ENCODE data around the gene KLHL30.

Gene KLHL30

GRCh38 chr2:238145046-238145445 is 6.6 kb downstream of the KLHL30 start:
- H3K4me3 ChIP-seq (ENCODE audit: low read depth, low read length): no peak overlapping the region
- in situ Hi-C loops (cut with HindIII; ENCODE audit: low sequenced_read_pairs): no loop called here
- no peak for DNase-seq (ENCODE audit: low read depth)
- TF ChIP-seq CTCF (IDR thresholded peaks at IDR 0.05; ENCODE audit: low read depth, low read length, missing control alignments): no peak

- no peak for TF ChIP-seq CTCF (IDR thresholded peaks at IDR 0.05; ENCODE audit: low read depth, low read length, missing control alignments)
- DNase-seq (ENCODE audit: low read depth): no peak
- in situ Hi-C loops (cut with HindIII; ENCODE audit: low sequenced_read_pairs): no loop called here
- no peak overlapping the region for H3K4me3 ChIP-seq (ENCODE audit: low read depth, low read length)
These were observed 7.4 kb downstream of the KLHL30 start for GRCh38 chr2:238145851-238146250.

GRCh38 chr2:238146884-238147544 is 8.5 kb downstream of the KLHL30 start:
- H3K4me3 ChIP-seq (ENCODE audit: low read depth, low read length): no peak overlapping the region
- in situ Hi-C loops (cut with HindIII; ENCODE audit: low sequenced_read_pairs): no loop called here
- no peak for TF ChIP-seq CTCF (IDR thresholded peaks at IDR 0.05; ENCODE audit: low read depth, low read length, missing control alignments)
- DNase-seq (ENCODE audit: low read depth): no peak

DNA sequence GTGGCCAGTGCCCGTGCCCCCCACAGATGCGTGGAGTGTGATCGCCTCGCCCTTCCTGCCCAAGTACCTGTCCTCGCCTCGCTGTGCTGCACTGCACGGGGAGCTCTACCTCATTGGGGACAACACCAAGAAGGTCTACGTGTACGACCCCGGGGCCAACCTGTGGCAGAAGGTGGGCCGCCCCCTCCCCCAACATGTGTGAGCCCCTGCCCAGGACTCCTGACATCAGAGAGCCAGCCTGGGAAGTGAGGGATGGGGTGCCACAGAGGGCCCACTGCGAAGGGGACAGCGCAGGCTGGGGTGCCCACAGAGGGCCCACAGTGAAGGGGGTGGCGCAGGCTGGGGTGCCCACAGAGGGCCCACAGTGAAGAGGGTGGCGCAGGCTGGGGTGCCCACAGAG is 10.5 kb downstream of the KLHL30 start:
- no peak overlapping the region for H3K4me3 ChIP-seq (ENCODE audit: low read depth, low read length)
- in situ Hi-C loops (cut with HindIII; ENCODE audit: low sequenced_read_pairs): no loop called here
- TF ChIP-seq CTCF (IDR thresholded peaks at IDR 0.05; ENCODE audit: low read depth, low read length, missing control alignments): no peak
- DNase-seq (ENCODE audit: low read depth): no peak

DNA sequence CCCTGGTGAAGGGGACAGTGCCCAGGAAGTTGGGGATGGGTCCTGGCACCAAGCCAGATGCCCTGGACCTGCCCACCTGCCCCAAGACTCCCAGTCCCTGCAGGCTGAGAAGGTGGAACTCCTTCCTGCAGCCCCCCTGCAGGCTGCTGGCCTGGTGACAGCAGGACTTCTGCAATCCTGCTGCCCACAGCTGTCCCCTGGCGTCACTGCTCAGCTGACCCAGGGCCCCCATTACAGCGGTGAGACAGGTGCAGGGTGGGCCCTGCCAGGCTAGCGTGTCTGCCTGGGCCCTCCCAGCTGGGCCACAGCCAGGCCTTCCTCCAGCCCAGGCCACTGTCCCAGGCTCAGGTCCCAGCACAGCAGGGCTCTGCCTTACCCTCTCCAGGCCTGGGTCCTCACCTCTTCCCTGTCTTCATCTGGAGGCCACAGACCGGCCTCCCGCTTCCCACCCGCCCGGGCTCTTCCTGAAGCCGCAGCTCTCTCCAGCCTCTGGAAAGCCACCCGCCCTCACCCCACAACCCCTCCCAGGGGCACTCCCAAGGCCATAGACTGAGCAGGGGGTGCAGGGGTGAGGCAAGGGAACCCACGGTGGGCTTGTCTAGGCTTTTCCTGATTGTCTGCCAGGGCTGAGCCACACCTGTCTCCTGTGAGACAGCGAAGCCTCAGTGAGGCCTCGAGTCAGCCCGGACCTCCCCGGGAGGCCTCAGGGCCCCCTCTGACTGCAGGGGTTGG is 11.5 kb downstream of the KLHL30 start:
- in situ Hi-C loops (cut with HindIII; ENCODE audit: low sequenced_read_pairs): no loop called here
- no peak for TF ChIP-seq CTCF (IDR thresholded peaks at IDR 0.05; ENCODE audit: low read depth, low read length, missing control alignments)
- no peak for DNase-seq (ENCODE audit: low read depth)
- no peak overlapping the region for H3K4me3 ChIP-seq (ENCODE audit: low read depth, low read length)

DNA sequence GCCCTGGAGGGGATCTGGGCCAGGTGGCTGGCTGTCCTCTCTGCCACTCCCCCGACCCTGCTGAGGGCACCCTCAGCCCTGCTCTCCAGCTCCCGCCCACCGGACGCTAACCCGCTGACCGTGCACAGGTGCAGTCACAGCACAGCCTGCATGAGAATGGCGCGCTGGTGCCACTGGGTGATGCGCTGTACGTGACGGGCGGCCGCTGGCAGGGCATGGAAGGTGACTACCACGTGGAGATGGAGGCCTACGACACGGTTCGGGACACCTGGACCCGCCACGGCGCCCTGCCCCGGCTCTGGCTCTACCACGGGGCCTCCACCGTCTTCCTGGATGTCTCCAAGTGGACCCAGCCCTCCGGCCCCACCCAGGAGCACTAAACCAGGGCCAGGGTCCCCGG is 12.2 kb downstream of the KLHL30 start:
- TF ChIP-seq CTCF (IDR thresholded peaks at IDR 0.05; ENCODE audit: low read depth, low read length, missing control alignments): no peak
- DNase-seq (ENCODE audit: low read depth): no peak
- in situ Hi-C loops (cut with HindIII; ENCODE audit: low sequenced_read_pairs): no loop called here
- H3K4me3 ChIP-seq (ENCODE audit: low read depth, low read length): no peak overlapping the region

Data from astrocyte of the cerebellum (primary cell).